ENCODE results near the gene MICALL1.

MICALL1 gene

GRCh38 chr22:37898441-37899181, 7.5 kb upstream of the MICALL1 start:
- peaks cover 0 to 4% (median 0%) of the 10 kb centered on the region in 11 experiments; a peak in 2 of 22 replicates for H4K20me1 ChIP-seq
- H3K27me3 ChIP-seq, result no peaks in the 10 kb centered on the region
- H3K27ac ChIP-seq, result peak overlapping the region in 7 of 11 experiments; percentile 5 to 73 (median 31); a peak in 7 of 22 replicates
- H3K36me3 ChIP-seq, result peaks cover 0 to 10% (median 0%) of the 10 kb centered on the region in 11 experiments; a peak in 2 of 22 replicates
- no peak for TF ChIP-seq Cebpa-rat (IDR thresholded peaks at IDR 0.05)
- no peaks in the 10 kb centered on the region for H3K9me3 ChIP-seq (replicated peaks in 1 of 11)
- H3K4me2 ChIP-seq, result no peak overlapping the region
- H3K4me3 ChIP-seq, result no peak overlapping the region
- H3K4me1 ChIP-seq, result peaks cover 29 to 52% (median 45%) of the 10 kb centered on the region in 10 experiments
- peak overlapping the region in 4 of 11 experiments; percentile 15 to 30 (median 26); a peak in 3 of 22 replicates for H3K9ac ChIP-seq

- peak in 4 of 11 experiments; percentile 9 to 76 (median 38); a peak in 4 of 22 replicates for TF ChIP-seq Cebpa-rat (IDR thresholded peaks at IDR 0.05)
- no peaks in the 10 kb centered on the region for H3K9me3 ChIP-seq (replicated peaks in 1 of 11)
- peak overlapping the region in 10 of 11 experiments; percentile 87 to 98 (median 94); a peak in 18 of 22 replicates for H3K9ac ChIP-seq
- H3K4me1 ChIP-seq, result peaks cover 14 to 67% (median 63%) of the 10 kb centered on the region in 10 experiments
- no peaks in the 10 kb centered on the region for H3K27me3 ChIP-seq
- peak overlapping the region; percentile 92 to 100 (median 99) for H3K4me2 ChIP-seq
- H3K27ac ChIP-seq, result peak overlapping the region in 10 of 11 experiments; percentile 87 to 97 (median 94); a peak in 20 of 22 replicates
- H4K20me1 ChIP-seq, result peaks cover 4 to 32% (median 20%) of the 10 kb centered on the region in 11 experiments; a peak in 12 of 22 replicates
- peaks cover 0 to 6% (median 0%) of the 10 kb centered on the region in 11 experiments; a peak in 3 of 22 replicates for H3K36me3 ChIP-seq
- H3K4me3 ChIP-seq, result peak overlapping the region in 7 of 10 experiments; percentile 75 to 93 (median 86); a peak in 10 of 20 replicates
Measured at GRCh38 chr22:37904572-37905533, 1.2 kb upstream of the MICALL1 start.

GRCh38 chr22:37906364-37907008, 389 bp downstream of the MICALL1 start:
- H3K36me3 ChIP-seq, result peaks cover 0 to 6% (median 0%) of the 10 kb centered on the region in 11 experiments; a peak in 4 of 22 replicates
- H3K27me3 ChIP-seq, result no peaks in the 10 kb centered on the region
- H4K20me1 ChIP-seq, result peaks cover 17 to 49% (median 35%) of the 10 kb centered on the region in 11 experiments; a peak in 17 of 22 replicates
- peak overlapping the region; percentile 92 to 100 (median 99) for H3K4me2 ChIP-seq
- no peak for TF ChIP-seq Cebpa-rat (IDR thresholded peaks at IDR 0.05)
- H3K9ac ChIP-seq, result peak overlapping the region; percentile 87 to 98 (median 95)
- peaks cover 29 to 75% (median 70%) of the 10 kb centered on the region in 10 experiments for H3K4me1 ChIP-seq
- H3K27ac ChIP-seq, result peak overlapping the region; percentile 87 to 97 (median 94)
- peak overlapping the region; percentile 75 to 93 (median 87) for H3K4me3 ChIP-seq
- H3K9me3 ChIP-seq (replicated peaks in 1 of 11), result no peaks in the 10 kb centered on the region

GRCh38 chr22:37907036-37907954, 1.2 kb downstream of the MICALL1 start:
- H3K27ac ChIP-seq, result peak overlapping the region; percentile 87 to 97 (median 94); a peak in 21 of 22 replicates
- H3K4me1 ChIP-seq, result peaks cover 37 to 79% (median 75%) of the 10 kb centered on the region in 10 experiments
- peak overlapping the region; percentile 92 to 100 (median 99) for H3K4me2 ChIP-seq
- H4K20me1 ChIP-seq, result peaks cover 17 to 57% (median 43%) of the 10 kb centered on the region in 11 experiments; a peak in 18 of 22 replicates
- H3K36me3 ChIP-seq, result peaks cover 0 to 14% (median 4%) of the 10 kb centered on the region in 11 experiments; a peak in 12 of 22 replicates
- no peak for TF ChIP-seq Cebpa-rat (IDR thresholded peaks at IDR 0.05)
- H3K27me3 ChIP-seq, result no peaks in the 10 kb centered on the region
- peak overlapping the region; percentile 87 to 98 (median 95) for H3K9ac ChIP-seq
- H3K9me3 ChIP-seq (replicated peaks in 1 of 11), result no peaks in the 10 kb centered on the region
- peak overlapping the region; percentile 75 to 93 (median 87) for H3K4me3 ChIP-seq

GRCh38 chr22:37909766-37910165, 3.7 kb downstream of the MICALL1 start:
- Histone ChIP-seq H3K27ac (peak overlapping the region in 3 of 11 experiments; percentile 4 to 73 (median 13); a peak in 3 of 22 replicates), H3K9ac (peak overlapping the region in 4 of 11 experiments; percentile 44 to 63 (median 52); a peak in 4 of 22 replicates), H3K4me1 (peaks cover 56 to 94% (median 92%) of the 10 kb centered on the region in 10 experiments), H3K4me3 (no peak overlapping the region), H3K4me2 (peak overlapping the region; percentile 36 to 100 (median 84); a peak in 21 of 22 replicates), H3K27me3 (no peaks in the 10 kb centered on the region), H4K20me1 (peaks cover 17 to 74% (median 51%) of the 10 kb centered on the region in 11 experiments; a peak in 18 of 22 replicates), H3K36me3 (peaks cover 0 to 27% (median 9%) of the 10 kb centered on the region in 11 experiments; a peak in 16 of 22 replicates), H3K9me3 (replicated peaks in 1 of 11) (no peaks in the 10 kb centered on the region)
- TF ChIP-seq Cebpa-rat (IDR thresholded peaks at IDR 0.05), result no peak

GRCh38 chr22:37910890-37911672, 5.0 kb downstream of the MICALL1 start:
- Histone ChIP-seq H3K27me3 (no peaks in the 10 kb centered on the region), H3K4me1 (peaks cover 56 to 91% (median 84%) of the 10 kb centered on the region in 10 experiments), H3K4me3 (peak overlapping the region in 2 of 10 experiments; percentile 3 to 31; a peak in 2 of 20 replicates), H4K20me1 (peaks cover 17 to 74% (median 51%) of the 10 kb centered on the region in 11 experiments; a peak in 18 of 22 replicates), H3K36me3 (peaks cover 7 to 40% (median 15%) of the 10 kb centered on the region in 11 experiments; a peak in 18 of 22 replicates), H3K4me2 (peak overlapping the region; percentile 22 to 100 (median 84)), H3K9ac (peak overlapping the region in 8 of 11 experiments; percentile 12 to 63 (median 46); a peak in 13 of 22 replicates), H3K9me3 (replicated peaks in 1 of 11) (no peaks in the 10 kb centered on the region), H3K27ac (peak overlapping the region in 6 of 11 experiments; percentile 5 to 73 (median 68); a peak in 10 of 22 replicates)
- TF ChIP-seq Cebpa-rat (IDR thresholded peaks at IDR 0.05), result no peak

Data from BLaER1 treated with 17β-estradiol and CSF1 and Interleukin-3, amounts not matched to agents 10 nM and 100 nM (cell line).